Right lobe of liver (tissue), 6 donors: ENCODE data around the gene XDH. TPM values are rescaled to one million over a fixed set of nuclear protein-coding genes. Genes with fewer than 3 reads are reported as not detected.

Experiments used
- ATAC-seq, 4 donors: fragments of 200-7000 bp; cut with Tn5 transposase; one replicate each; pipeline ENCODE4 v1.9.1; 2020; ENCODE audit warnings: mild to moderate bottlenecking in 4 of 4, moderate library complexity in 4 of 4
- DNase-seq, 3 donors: peaks; one replicate each; pipeline ENCODE4 v3.0.0-alpha.2; 2020
- H3K27ac ChIP-seq, 3 donors: fragments of 200-600 bp; one replicate each; pipeline ENCODE4 v1.8.0; 2022
- H3K27me3 ChIP-seq, 2 donors: fragments of 200-600 bp; one replicate each; pipeline ENCODE4 v1.8.0; 2022
- H3K36me3 ChIP-seq, 4 donors: fragments of 200-600 bp; sonication (generic) in 1 of 4; one replicate each; pipeline versions ENCODE4 v1.5.1 to v1.8.0; 2017 to 2022; ENCODE audit warnings: control low read depth in 1 of 4
- H3K4me1 ChIP-seq, 4 donors: fragments of 200-600 bp; sonication (generic) in 1 of 4; one replicate each; pipeline versions ENCODE4 v1.5.1 to v1.8.0; 2017 to 2022; ENCODE audit warnings: control low read depth in 1 of 4
- H3K4me3 ChIP-seq, 3 donors: fragments of 200-600 bp; one replicate each; pipeline ENCODE4 v1.8.0; 2022
- H3K9me3 ChIP-seq, 4 donors: fragments of 200-600 bp; sonication (generic) in 1 of 4; one replicate each; pipeline versions ENCODE4 v1.5.1 to v1.8.0; 2017 to 2022; ENCODE audit warnings: control low read depth in 1 of 4
- CTCF ChIP-seq, 4 donors: fragments of 200-600 bp in 3 of 4; fragments of 450-650 bp in 1 of 4; IDR thresholded peaks; one replicate each; pipeline versions ENCODE4 v1.5.1 to v1.8.0; 2016 to 2022; ENCODE audit warnings: antibody characterized with exemption in 4 of 4, mild to moderate bottlenecking in 2 of 4
- POLR2A ChIP-seq: fragments of 450-650 bp; IDR thresholded peaks from one replicate; pipeline ENCODE4 v1.6.1; 2017; ENCODE audit warnings: antibody characterized with exemption, mild to moderate bottlenecking
- WGBS: methylation state at CpG from one replicate; pipeline ENCODE4 v1.1.6; 2018; ENCODE audit warnings: low coverage, low lambda C conversion rate; ENCODE audit not compliant: insufficient coverage; ENCODE audit errors: missing lambda C conversion rate; 5-methylcytosine and 5-hydroxymethylcytosine counted together
- intact Hi-C, 2 donors: fragments of 100-400 bp; cut with DNase I; formaldehyde crosslinking; loops; one replicate each; pipeline versions ENCODE4 v1.11.2 to v1.14.1; 2022
- total RNA-seq, 6 experiments: library from RNA; depleted of rRNA in 2 of 6; stranded (reverse); fragments of >200 nt in 2 of 6; fragmentation: NEBNext Ultra II Directional in 3 of 6; extraction: Animal tissue kit (Norgen Biotek cat#: 25700) in 3 of 6; gene quantifications; one replicate each; pipeline versions ENCODE4 v1.1.0 to v1.2.4, GENCODE V29; 2016 to 2023
- donor health status: DM: no; HTN: yes; CAD: no.
- donor health status: DM: no; HTN: no; CAD: no.
- donor health status: DM: no; HTN: no; CAD: no.
- donor health status: DM: no; HTN: yes; CAD: no.
- donor health status: DM: no; HTN: yes; CAD: no.

Gene XDH
- total RNA-seq, 6 experiments from 2014 or later, result 26.7 to 62.0 (median 37.8) TPM

GRCh38 chr2:31322371-31322770 lies 92.2 kb downstream of the XDH start:
- H3K36me3 ChIP-seq, result no peaks in the 10 kb centered on the region
- no peak for ATAC-seq
- intact Hi-C loops, result no loop called here
- H3K4me1 ChIP-seq, result peaks cover 0 to 11% (median 0%) of the 10 kb centered on the region in 4 donors
- no peak for DNase-seq
- no peaks in the 10 kb centered on the region for H3K9me3 ChIP-seq
- WGBS, result 43% methylated on average over 1 of the region's 1 CpG
- H3K27me3 ChIP-seq, result no peaks in the 10 kb centered on the region
- H3K4me3 ChIP-seq, result no peak overlapping the region
- no peak overlapping the region for H3K27ac ChIP-seq
- TF ChIP-seq CTCF (IDR thresholded peaks at IDR 0.05), result no peak
- TF ChIP-seq POLR2A, result no peak

DNA sequence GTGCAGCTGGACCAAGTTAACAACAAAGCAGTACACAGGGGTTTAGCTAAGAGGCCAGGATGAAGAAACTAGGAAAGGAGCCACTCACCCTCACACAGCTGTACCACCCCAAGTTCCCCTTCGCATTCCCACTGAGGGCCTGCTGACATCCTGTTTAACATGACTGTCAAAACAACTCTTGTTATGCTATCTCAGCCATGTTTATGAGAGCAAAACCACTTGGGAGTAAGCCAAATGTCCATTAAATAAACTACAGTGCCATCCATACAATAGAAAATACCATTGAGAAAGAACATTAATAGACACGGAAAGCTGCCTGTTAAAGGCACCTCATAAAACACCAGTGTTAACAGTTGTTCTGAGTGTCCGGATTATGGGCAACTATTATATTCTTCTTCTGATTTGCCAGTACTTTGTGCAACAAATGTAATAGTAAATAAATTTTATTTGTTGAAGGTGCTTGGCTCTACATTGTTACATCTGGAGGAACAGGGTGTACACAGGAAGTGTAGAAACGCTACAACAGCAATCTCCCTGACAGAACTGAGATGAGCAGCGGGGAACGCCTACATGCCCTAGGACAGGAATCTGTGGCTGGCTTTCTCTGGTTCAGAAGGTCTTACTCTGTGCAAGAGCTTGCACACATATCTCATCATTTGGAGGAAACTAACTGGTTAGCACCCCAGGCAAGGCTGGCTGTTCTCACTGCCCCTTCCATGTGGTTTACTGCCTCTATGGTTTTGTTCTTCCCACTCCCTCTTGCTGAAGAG lies 95.0 kb downstream of the XDH start:
- intact Hi-C loops, result no loop called here
- no peak overlapping the region for H3K4me3 ChIP-seq
- TF ChIP-seq CTCF (IDR thresholded peaks at IDR 0.05) (no peak), POLR2A (no peak)
- ATAC-seq (peak; percentile 46 to 83 (median 74)), DNase-seq (no peak)
- peak overlapping the region in 1 of 3 donors; percentile 12 for H3K27ac ChIP-seq
- WGBS, result 60% methylated on average over 6 of the region's 6 CpGs
- no peaks in the 10 kb centered on the region for H3K36me3 ChIP-seq
- H3K27me3 ChIP-seq, result no peaks in the 10 kb centered on the region
- H3K9me3 ChIP-seq, result no peaks in the 10 kb centered on the region
- peaks cover 0 to 5% (median 0%) of the 10 kb centered on the region in 4 donors for H3K4me1 ChIP-seq

- 58% methylated on average over 11 of the region's 11 CpGs for WGBS
- H3K9me3 ChIP-seq, result no peaks in the 10 kb centered on the region
- TF ChIP-seq POLR2A, result no peak
- no peak for TF ChIP-seq CTCF (IDR thresholded peaks at IDR 0.05)
- no peaks in the 10 kb centered on the region for H3K27me3 ChIP-seq
- intact Hi-C loops, result no loop called here
- H3K27ac ChIP-seq, result peak overlapping the region in 1 of 3 donors; percentile 12
- H3K36me3 ChIP-seq, result no peaks in the 10 kb centered on the region
- H3K4me3 ChIP-seq, result no peak overlapping the region
- peaks cover 0 to under 1% (median 0%) of the 10 kb centered on the region in 4 donors for H3K4me1 ChIP-seq
- DNase-seq, result no peak
- peak; percentile 31 to 60 (median 52) for ATAC-seq
Measured at GRCh38 chr2:31318361-31319336, 95.9 kb downstream of the XDH start.

DNA sequence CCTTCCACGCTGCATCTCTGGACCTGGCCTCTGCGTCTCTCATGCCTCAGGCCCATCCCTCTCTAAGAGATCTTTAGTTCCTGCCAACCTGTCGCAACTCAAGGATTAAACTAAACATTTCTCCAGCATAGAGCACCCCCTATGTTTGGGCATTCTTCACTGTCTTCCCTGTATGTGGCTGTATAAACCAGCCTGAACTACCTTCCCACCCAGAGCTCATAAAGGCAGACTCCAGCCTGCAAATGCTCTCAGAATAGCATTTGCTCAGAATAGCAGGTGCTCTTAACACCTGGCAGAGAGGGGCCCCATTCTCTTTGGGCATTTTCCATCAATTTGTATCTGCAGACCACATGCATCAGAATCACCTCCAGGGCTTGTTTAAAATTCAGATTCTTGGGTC lies 97.1 kb downstream of the XDH start:
- WGBS, result 67% methylated on average over 3 of the region's 3 CpGs
- no peak overlapping the region for H3K27ac ChIP-seq

More for the DNA sequence above, 97.1 kb downstream of the XDH start:
- Histone ChIP-seq H3K4me3 (no peak overlapping the region), H3K4me1 (no peaks in the 10 kb centered on the region), H3K9me3 (no peaks in the 10 kb centered on the region), H3K36me3 (no peaks in the 10 kb centered on the region), H3K27me3 (no peaks in the 10 kb centered on the region)
- intact Hi-C loops, result no loop called here
- TF ChIP-seq POLR2A (no peak), CTCF (IDR thresholded peaks at IDR 0.05) (no peak)
- ATAC-seq (no peak), DNase-seq (no peak)
